Renal cortex interstitium (tissue), 15 donors: Measurements from ENCODE around the gene FRMD3. TPM values are rescaled to one million over a fixed set of nuclear protein-coding genes. Genes with fewer than 3 reads are reported as not detected.

Experiments
- DNase-seq, 11 donors: peaks; one replicate each; pipeline ENCODE4 v3.0.0-alpha.2; 2013; ENCODE audit warnings: low read depth in 9 of 11, low spot score in 4 of 11; ENCODE audit errors: extremely low read depth in 1 of 11
- long read RNA-seq, 16 experiments: transcript quantifications; one replicate each; lab custom pipeline, GENCODE V29; 2026
- polyA plus RNA-seq, 3 donors: library from polyadenylated mRNA; unstranded; fragments of 120-200 nt; gene quantifications; one replicate each; pipeline ENCODE4 v1.2.1, GENCODE V29; 2013; ENCODE audit not compliant: insufficient read length in 3 of 3

FRMD3 gene
- 10 to 100 TPM; 16.8 to 23.3 (median 21.8) TPM for polyA plus RNA-seq
- long read RNA-seq, donor 1, full-length matches to known transcripts = 1 of 9 reads
- long read RNA-seq, donor 1, partial matches to known transcripts = 8 of 9 reads
- long read RNA-seq, donor 1, other reads (novel, unspliced or antisense) = 0 of 9 reads
- long read RNA-seq, donor 2, full-length matches to known transcripts = 2 of 7 reads
- long read RNA-seq, donor 2, partial matches to known transcripts = 5 of 7 reads
- long read RNA-seq, donor 2, other reads (novel, unspliced or antisense) = 0 of 7 reads
- long read RNA-seq, donor 3, full-length matches to known transcripts = 7 of 12 reads
- long read RNA-seq, donor 3, partial matches to known transcripts = 5 of 12 reads
- long read RNA-seq, donor 3, other reads (novel, unspliced or antisense) = 0 of 12 reads
- long read RNA-seq, donor 4, full-length matches to known transcripts = 4 of 9 reads
- long read RNA-seq, donor 4, partial matches to known transcripts = 5 of 9 reads
- long read RNA-seq, donor 4, other reads (novel, unspliced or antisense) = 0 of 9 reads
- long read RNA-seq, donor 5 = 0 reads
- long read RNA-seq, donor 6, full-length matches to known transcripts = 3 of 3 reads
- long read RNA-seq, donor 6, partial matches to known transcripts = 0 of 3 reads
- long read RNA-seq, donor 6, other reads (novel, unspliced or antisense) = 0 of 3 reads
- long read RNA-seq, donor 7, full-length matches to known transcripts = 4 of 4 reads
- long read RNA-seq, donor 7, partial matches to known transcripts = 0 of 4 reads
- long read RNA-seq, donor 7, other reads (novel, unspliced or antisense) = 0 of 4 reads
- long read RNA-seq, donor 8, full-length matches to known transcripts = 5 of 12 reads
- long read RNA-seq, donor 8, partial matches to known transcripts = 7 of 12 reads
- long read RNA-seq, donor 8, other reads (novel, unspliced or antisense) = 0 of 12 reads
- long read RNA-seq, donor 9, full-length matches to known transcripts = 4 of 11 reads
- long read RNA-seq, donor 9, partial matches to known transcripts = 7 of 11 reads
- long read RNA-seq, donor 9, other reads (novel, unspliced or antisense) = 0 of 11 reads
- long read RNA-seq, donor 10, full-length matches to known transcripts = 2 of 2 reads
- long read RNA-seq, donor 10, partial matches to known transcripts = 0 of 2 reads
- long read RNA-seq, donor 10, other reads (novel, unspliced or antisense) = 0 of 2 reads
- long read RNA-seq, donor 11, full-length matches to known transcripts = 6 of 6 reads
- long read RNA-seq, donor 11, partial matches to known transcripts = 0 of 6 reads
- long read RNA-seq, donor 11, other reads (novel, unspliced or antisense) = 0 of 6 reads
- long read RNA-seq, donor 12, full-length matches to known transcripts = 2 of 7 reads
- long read RNA-seq, donor 12, partial matches to known transcripts = 5 of 7 reads
- long read RNA-seq, donor 12, other reads (novel, unspliced or antisense) = 0 of 7 reads
- long read RNA-seq, donor 13 = 0 reads
- long read RNA-seq, donor 14, full-length matches to known transcripts = 6 of 14 reads
- long read RNA-seq, donor 14, partial matches to known transcripts = 8 of 14 reads
- long read RNA-seq, donor 14, other reads (novel, unspliced or antisense) = 0 of 14 reads
- long read RNA-seq, donor 15, full-length matches to known transcripts = 3 of 3 reads
- long read RNA-seq, donor 15, partial matches to known transcripts = 0 of 3 reads
- long read RNA-seq, donor 15, other reads (novel, unspliced or antisense) = 0 of 3 reads
- long read RNA-seq, donor 16, full-length matches to known transcripts = 7 of 7 reads
- long read RNA-seq, donor 16, partial matches to known transcripts = 0 of 7 reads
- long read RNA-seq, donor 16, other reads (novel, unspliced or antisense) = 0 of 7 reads

DNA sequence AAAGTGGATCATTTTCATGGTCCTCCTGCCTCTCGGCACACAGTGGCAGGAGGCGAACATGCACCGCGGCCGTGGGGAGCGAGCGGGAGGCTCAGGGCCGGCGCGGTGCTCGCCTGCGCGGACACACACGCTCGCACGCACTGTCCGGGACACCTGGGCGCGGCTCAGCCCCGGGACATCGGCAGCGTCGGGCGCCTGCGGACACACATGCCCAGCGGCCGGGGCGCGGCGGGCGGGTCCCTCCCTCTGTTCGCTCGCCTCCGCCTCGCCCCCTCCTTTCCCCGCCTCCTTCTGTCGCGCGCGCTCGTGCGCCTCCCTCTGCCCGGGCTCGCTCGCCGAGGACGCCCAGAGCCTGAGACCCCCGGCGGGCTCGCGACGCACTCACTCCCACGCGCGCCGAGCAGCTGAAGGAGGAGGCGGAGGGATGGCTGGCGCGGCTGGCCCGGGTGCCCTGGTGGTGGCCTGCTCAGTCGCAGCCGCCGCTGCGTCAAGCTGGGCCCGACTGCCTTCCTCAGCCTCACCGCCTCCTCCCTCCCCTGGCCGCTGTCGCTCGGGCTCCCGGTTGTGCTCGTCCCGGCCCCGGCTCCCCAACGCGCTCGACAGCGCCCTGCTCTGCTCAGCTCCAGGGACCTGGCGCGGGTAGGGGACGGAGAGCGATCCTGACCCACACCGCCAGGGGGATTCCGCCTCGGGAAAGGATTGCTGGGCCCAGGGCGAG, at the start of gene FRMD3:
TSS of gene FRMD3 (minus strand) at position 230 of the 718 bp plus-strand sequence. CDS start at position 60, 170 bp downstream.
- peak in 10 of 11 donors; percentile 52 to 74 (median 68) for DNase-seq

DNA sequence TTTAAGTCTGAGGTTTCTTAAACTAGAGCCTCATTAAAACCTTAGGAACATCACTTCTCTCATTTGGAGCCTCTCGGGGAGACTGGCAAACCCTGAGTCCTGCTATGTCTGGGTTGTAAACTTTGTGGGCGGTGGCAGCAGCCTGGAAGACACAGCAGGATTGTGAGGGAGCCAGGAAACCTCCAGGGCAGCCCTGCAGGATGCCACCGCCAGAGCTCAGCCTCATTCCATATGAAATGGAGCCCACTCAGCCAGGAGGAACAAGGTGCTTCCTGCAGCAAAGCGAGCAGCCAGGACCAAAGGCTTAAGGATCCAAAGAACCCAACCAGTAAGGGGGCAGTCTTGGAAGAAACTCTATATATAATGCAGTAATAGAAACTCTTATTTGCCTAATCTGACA, 46.8 kb upstream of the FRMD3 start:
- no peak for DNase-seq

DNA sequence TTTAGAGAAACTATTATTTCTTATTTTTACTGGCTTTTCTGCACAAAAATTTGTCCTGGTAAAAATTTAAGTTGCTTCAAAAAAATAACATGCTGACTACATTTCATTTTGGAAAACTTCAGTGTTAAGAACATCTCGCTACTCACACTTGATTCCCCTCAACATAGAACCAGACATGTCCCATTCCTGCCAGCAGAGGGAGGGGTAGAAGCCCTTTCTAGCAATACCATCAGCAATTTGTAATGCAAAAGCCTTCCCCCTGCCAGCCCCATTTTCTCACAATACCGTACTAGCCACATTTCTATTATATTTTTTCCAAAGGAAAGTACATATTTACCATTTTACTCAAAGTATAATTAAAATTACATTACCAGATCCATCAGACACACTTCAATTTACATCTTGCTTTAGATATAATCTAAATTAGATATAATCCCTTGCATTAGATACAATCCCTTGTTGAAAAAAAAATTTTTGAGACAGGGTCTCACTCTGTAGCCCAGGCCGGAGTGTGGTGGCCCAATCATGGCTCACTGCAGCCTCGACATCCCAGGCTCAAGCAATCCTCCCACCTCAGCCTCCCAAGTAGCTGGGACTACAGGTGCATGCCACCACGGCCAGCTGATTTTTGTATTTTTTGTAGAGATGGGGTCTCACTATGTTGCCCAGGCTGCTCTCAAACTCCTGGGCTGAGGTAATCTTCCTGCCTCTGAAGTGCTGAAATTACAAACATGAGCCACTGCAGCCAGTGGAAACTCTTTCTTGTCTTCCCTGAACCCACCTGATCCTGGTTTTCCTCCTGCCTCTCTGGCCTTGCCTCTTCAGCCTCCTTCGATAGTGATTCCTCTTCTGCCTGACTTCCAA, 45.2 kb upstream of the FRMD3 start:
- peak; percentile 19 to 64 (median 38) for DNase-seq

DNA sequence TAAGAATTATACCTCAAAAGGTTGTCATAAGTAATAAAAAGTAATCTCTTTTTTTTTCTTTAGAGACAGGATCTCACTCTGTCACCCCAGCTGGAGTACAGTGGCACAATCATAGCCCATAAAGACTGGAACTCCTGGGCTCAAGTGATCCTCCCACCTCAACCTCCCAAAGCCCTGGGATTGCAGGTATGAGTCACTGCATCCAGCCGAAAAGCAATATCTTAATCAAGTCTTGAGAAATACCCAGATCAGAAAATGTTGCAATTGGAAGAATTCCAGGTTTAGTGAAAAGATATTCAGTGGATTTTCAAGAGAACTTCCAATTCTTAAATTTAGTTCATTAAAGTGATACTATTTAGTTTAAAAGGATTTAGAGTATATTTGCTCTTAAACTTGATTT, 43.8 kb upstream of the FRMD3 start:
- no peak for DNase-seq

DNA sequence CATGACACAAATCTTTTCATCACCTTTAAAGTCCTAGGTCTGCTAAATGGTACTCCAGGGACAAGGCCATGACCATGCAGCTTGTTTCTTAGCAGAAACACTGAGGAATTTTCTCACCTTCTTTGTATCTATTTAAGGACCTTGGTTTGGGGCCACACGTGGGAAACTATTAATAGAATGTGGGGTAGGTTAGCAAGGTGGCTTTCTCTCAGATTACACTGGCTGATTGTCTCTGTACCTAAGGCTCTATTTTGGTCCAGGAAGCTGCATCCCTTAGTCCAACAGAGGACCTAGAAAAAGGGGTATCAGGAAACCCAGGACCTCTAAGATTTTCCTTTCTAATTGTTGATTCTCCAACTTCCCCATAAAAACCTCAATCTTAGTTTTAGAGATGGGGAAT, 36.3 kb upstream of the FRMD3 start:
- DNase-seq = no peak

DNA sequence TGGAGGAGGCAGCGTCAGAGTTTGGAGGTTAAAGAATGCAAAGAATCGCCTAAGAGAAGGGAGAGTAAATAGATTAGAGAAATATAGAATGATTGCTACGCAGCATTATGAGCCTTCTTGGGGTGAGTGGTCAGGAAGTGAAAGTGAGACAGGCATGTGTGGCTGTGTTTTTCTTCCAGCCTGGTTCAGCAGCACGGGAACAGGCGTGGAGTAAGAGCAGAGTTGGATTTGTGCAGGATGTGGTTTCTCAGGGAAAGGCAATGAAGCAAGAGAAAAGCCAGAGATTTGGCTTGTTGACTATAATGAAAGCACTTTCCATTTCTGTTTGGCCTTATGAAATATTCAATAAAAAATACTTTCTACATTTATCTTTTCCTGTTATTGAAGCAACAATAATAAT, 34.3 kb upstream of the FRMD3 start:
- DNase-seq = no peak

DNA sequence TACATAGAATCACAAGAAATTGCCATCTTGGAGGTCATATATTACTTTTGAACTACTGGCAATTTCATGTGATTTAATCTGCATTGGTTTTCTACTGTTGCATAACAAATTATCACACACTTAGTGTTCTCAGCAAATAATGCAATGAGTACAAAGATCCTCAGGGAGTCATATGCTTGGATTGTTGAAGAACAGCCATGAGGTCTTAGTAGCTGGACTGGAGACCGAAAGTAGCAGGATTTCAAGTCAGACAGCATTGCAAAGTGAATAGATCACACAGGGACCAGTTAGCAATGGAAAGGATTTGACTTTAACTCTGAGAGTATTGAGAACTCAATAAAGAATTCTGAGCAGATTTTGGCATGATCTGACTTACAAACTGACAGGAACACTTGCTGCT, 32.2 kb upstream of the FRMD3 start:
- no peak for DNase-seq

DNA sequence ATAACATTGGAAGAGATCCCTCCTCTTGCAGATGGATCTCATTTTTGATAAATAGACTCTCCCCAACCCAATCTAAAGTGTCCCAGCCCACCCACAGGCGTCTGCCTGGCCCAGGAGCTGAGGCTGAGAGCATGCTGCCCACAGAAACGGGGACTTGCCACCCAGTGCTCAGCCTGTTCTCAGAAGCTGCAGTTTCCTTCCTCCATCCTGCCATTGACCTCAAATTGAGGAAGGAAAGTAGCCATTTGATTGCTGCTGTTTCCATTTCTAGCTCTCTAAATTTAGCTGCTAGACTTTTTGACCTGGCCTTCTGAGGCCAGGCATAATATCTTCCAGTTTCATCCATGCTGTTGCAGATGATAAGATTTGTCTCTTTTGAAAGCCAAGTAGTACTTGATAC, 31.1 kb upstream of the FRMD3 start:
- DNase-seq = no peak

DNA sequence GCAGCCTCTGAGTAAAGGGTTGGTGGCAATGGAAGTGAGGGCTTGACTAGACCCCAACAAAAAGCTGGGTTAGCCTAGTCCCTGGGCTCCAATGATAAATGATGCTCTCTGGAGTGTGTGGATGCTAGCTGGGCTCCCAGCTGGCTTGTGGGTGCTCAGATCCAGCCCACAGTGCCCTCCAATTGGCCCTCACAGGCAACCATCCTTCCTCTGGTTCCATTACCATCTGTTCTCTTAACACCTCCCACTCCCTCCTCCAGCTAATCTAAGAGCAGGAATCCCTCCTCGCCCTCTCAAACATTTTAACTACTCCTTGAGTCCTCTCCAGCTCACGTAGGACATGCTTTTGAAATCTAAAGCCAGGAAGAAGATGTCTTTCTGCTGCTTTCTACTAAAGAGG, 25.2 kb upstream of the FRMD3 start:
- no peak for DNase-seq

DNA sequence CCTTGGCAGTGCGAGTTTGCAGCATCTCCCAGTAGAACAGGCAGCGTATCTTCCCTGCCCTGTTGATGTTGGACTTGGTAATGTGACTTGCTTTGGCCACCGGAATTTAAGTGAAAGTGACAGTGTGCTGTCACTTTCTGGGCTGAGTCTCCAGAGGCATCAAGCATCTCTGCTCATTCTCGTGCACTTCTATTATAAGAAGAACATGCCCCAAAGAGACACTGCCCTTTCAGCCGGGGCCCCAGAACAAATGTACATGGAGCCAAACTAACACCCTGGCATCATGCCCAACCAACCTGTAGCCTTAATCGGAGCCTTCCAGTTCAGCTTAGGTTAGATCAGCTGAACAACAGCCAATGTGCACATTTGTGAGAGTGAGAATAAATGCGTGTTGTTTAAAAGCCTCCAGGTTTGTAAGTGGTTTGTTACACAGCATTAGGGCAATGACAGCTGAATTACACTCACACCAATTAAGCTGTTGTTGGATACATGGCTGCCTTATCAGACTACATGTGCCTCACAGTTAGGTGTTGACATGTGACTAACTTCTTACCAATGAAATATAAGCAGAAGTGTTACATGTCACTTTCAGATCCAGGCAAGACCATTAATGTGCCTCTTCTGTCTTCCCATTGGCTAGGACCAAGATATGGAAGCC, 22.1 kb upstream of the FRMD3 start:
- DNase-seq = no peak

DNA sequence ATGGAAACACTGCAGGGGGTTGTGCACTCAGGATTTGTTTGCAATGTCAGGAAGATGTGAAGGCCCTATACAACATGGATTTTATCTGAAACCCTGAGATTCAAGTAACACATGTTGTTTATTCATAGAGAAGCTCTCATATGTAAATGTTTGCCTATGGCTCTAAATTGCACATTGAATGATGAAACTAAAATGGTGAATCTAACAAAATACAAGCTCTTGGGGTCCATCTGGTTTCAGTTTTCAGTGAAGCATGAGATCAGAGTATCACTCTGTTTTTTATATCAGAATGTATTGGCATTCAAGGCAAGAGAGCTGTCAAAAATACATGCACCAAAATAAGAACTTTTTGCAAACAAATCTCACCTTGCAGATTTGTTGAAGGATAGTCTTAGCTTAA, 19.6 kb upstream of the FRMD3 start:
- DNase-seq = no peak

DNA sequence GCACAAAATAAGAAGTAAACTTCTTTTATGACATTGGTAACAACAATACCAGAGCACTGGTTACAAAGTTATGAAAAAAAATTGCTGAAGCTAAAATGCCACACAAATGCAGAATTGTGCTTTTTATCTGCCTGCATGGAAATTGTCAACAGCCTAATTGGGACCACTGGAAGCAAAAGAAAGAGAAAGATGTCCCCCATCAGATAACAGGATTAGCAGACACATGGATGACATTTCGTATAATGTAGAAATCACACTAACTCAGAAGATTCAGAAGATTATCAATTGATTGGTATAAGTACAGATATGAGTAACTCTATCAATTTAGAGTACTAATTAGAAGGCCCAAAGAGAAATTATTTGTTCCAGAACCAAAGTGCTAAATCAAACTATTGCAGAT, 19.1 kb upstream of the FRMD3 start:
- no peak for DNase-seq

DNA sequence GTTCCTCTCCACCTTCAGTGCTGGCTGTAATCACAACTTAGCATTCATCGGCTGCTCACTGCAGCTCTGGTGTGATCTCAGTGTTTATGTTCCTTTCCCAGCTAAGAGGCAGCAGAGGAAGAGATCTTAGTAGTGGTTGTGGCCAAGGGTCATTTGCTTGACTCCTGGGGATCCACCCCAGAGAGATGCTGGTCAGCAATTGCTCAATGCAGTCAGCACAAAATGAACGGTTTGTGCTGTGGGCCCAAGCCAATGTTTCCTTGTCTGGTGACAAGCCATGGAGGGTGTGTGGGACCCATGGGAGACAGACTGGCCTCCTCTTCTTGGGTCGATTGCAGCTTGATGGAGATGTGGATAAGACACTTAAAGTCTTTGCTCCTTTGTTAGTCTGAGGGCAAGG, 16.1 kb upstream of the FRMD3 start:
- DNase-seq = no peak

DNA sequence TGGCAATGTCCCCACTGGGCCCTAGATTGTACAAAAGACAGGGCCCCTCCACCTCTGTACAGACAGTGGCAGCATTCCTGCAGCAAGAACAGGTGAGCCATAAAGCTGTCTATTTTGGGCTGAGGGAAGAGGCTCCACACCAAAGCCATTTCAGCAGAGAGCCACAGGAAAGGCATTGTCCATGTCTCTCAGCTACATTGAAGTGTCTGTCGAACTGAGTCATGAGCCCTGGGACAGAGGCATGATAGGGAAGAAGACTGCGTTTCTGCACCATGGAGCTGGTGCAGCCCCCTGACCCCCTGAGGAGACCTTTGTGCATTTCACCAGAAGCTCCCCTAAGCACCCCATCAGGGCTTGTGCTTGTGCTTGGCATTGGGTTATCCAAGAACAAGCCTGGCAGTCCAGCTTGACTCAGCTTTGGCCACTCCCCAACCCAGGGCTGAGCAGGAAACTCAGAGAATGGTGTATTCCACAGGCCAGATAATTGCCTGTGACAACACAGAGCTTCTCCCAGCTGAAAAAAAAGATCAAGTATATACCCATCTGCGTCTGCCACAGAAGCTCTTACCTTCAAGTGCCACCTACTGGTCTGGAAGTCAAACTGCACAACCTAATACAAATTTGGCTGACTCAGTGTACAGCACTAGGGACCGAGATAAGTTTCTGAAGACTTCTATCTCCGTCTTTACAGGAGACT, 5.9 kb upstream of the FRMD3 start:
- DNase-seq = no peak

DNA sequence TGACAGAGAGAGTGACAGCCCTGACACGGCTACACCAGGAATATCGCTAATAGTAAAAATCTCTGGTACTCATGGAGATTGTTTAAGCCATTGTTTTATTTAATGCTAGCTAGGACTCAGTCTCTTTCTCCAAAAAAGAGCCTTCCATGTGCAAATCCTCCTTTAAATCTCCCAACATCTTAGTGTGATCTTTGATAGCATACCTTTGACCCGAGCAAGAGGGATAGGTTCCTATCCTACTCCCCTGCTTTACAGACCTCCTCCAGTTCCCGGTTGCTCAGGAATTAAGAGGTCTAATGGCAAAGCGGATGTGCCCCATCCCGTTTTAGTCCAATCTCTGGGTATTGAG, 663 bp upstream of the FRMD3 start:
- DNase-seq = no peak
